ENCODE data around the gene NPAS2. TPM values are rescaled to one million over a fixed set of nuclear protein-coding genes. Genes with fewer than 3 reads are reported as not detected.
A peak's percentile ranks its signal among the peaks of the same experiment; 100 is the strongest.

The NPAS2 gene
- total RNA-seq, 1 experiment from 2014 or later = 38.3 TPM

DNA sequence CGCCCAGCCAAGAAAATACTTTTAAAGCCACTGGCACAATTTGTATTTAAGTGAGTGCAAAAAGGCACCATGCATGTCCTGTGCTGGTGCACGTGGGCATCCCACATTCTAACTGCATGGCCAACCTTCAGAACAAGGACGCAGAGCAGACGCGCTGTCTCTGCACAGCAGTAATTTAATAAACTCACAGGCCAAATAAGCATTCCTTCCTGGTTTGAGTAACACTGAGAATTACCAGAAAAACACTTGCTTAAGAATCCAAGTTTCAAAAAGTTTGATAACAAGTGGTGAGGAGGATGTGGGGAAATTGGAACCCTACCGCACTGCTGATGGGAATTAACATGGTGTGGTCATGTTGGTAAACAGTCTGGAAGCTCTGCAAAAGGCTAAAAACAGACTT, 220.8 kb downstream of the NPAS2 start:
- H3K36me3 ChIP-seq (ENCODE audit: low read depth) = peaks cover 17% of the 10 kb centered on the region; the same call in 1 of the 2 replicates
- intact Hi-C loops (cut with micrococcal nuclease; ENCODE audit: unreplicated experiment) = no loop called here
- no TSS peak for BruUV-seq (replicated peaks)
- CTCF ChIA-PET = no interaction called here
- H3K4me1 ChIP-seq (replicated peaks; ENCODE audit: insufficient read depth) = no peaks in the 10 kb centered on the region
- DNase-seq = no peak
- POLR2A ChIA-PET (ENCODE audit: unreplicated experiment) = no interaction called here
- peaks cover 19% of the 10 kb centered on the region for H3F3A ChIP-seq (ENCODE audit: insufficient read depth, low read depth)
- H3K9me2 ChIP-seq (ENCODE audit: insufficient read depth) = no peaks in the 10 kb centered on the region
- no peaks in the 10 kb centered on the region for H4K20me1 ChIP-seq (ENCODE audit: insufficient read depth)
- TF ChIP-seq EZH2 (IDR thresholded peaks at IDR 0.05; ENCODE audit: low read depth) = no peak
- TF ChIP-seq CTCF (conservative IDR thresholded peaks at IDR 0.05) = no peak
- H3K4me3 ChIP-seq = no peak overlapping the region
- no peaks in the 10 kb centered on the region for H3K9me3 ChIP-seq (ENCODE audit: insufficient read depth, low read depth)
- no peak overlapping the region for H2AFZ ChIP-seq
- peaks cover 6% of the 10 kb centered on the region; the same call in 1 of the 2 replicates for H3K79me2 ChIP-seq (ENCODE audit: low read depth)
- no peaks in the 10 kb centered on the region for H3K27me3 ChIP-seq (ENCODE audit: insufficient read depth, low read depth)
- H3K4me2 ChIP-seq = no peak overlapping the region
- H3K27ac ChIP-seq = no peak overlapping the region

GRCh38 chr2:101041413-101041812, 221.5 kb downstream of the NPAS2 start:
- no peak for DNase-seq
- CTCF ChIA-PET = no interaction called here

DNA sequence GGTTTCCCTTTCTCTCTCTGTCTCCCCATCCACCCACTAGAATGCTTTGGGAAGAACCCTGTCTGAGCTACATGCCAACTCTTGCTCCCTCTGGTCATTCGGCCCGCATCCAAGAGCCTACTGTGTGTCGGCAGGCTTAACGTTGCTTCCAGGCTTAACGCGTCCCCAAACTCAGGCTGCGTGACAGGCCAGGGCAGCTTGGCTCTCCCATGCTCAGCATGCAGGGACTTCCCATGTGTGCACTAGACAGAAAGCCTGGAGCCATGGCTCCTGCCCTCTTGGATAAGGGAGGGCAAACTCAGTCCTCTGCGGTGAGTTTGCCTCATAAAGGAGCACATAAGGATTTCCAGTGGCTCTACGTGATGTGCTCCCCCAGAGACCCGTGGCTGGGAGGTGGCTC, 225.4 kb downstream of the NPAS2 start:
- CTCF ChIA-PET = interaction anchor here (0.6 kb wide), 2 partner anchors 78 to 164 kb away, joined by 3 read pairs; no protein-coding TSS in a partner anchor
- POLR2A ChIA-PET (ENCODE audit: unreplicated experiment) = interaction anchor here (0.6 kb wide), 1 partner anchor 43 kb away, joined by 3 read pairs; the partner anchor contains the start of gene RPL31
- no TSS peak for BruUV-seq (replicated peaks)

More at GRCh38 chr2:101041413-101041812, 221.5 kb downstream of the NPAS2 start:
- H3K4me2 ChIP-seq = no peak overlapping the region
- no peaks in the 10 kb centered on the region for H3K9me3 ChIP-seq (ENCODE audit: insufficient read depth, low read depth)
- H3K27me3 ChIP-seq (ENCODE audit: insufficient read depth, low read depth) = no peaks in the 10 kb centered on the region
- intact Hi-C loops (cut with micrococcal nuclease; ENCODE audit: unreplicated experiment) = no loop called here
- TF ChIP-seq EZH2 (IDR thresholded peaks at IDR 0.05; ENCODE audit: low read depth) (no peak), CTCF (conservative IDR thresholded peaks at IDR 0.05) (no peak)
- POLR2A ChIA-PET (ENCODE audit: unreplicated experiment) = no interaction called here
- peak overlapping the region; percentile 17; the same call in 1 of the 2 replicates for H3K27ac ChIP-seq
- peaks cover 19% of the 10 kb centered on the region for H3F3A ChIP-seq (ENCODE audit: insufficient read depth, low read depth)
- BruUV-seq (replicated peaks) = no TSS peak
- no peak overlapping the region for H3K4me3 ChIP-seq
- H4K20me1 ChIP-seq (ENCODE audit: insufficient read depth) = no peaks in the 10 kb centered on the region
- H3K36me3 ChIP-seq (ENCODE audit: low read depth) = 0 out of 2 replicates have a peak, but pooled peaks cover 10% of the 10 kb centered on the region
- no peak overlapping the region for H2AFZ ChIP-seq
- peaks cover 11% of the 10 kb centered on the region for H3K79me2 ChIP-seq (ENCODE audit: low read depth)
- H3K9me2 ChIP-seq (ENCODE audit: insufficient read depth) = no peaks in the 10 kb centered on the region
- no peaks in the 10 kb centered on the region for H3K4me1 ChIP-seq (replicated peaks; ENCODE audit: insufficient read depth)

More for the DNA sequence above, 225.4 kb downstream of the NPAS2 start:
- no peaks in the 10 kb centered on the region for H3K27me3 ChIP-seq (ENCODE audit: insufficient read depth, low read depth)
- H3F3A ChIP-seq (ENCODE audit: insufficient read depth, low read depth) = peaks cover 25% of the 10 kb centered on the region; the same call in 1 of the 2 replicates
- no peak overlapping the region for H2AFZ ChIP-seq
- no peaks in the 10 kb centered on the region for H3K9me3 ChIP-seq (ENCODE audit: insufficient read depth, low read depth)
- no peak overlapping the region for H3K4me2 ChIP-seq
- intact Hi-C loops (cut with micrococcal nuclease; ENCODE audit: unreplicated experiment) = no loop called here
- H3K4me1 ChIP-seq (replicated peaks; ENCODE audit: insufficient read depth) = peaks cover 10% of the 10 kb centered on the region
- no peak for TF ChIP-seq EZH2 (IDR thresholded peaks at IDR 0.05; ENCODE audit: low read depth)
- H3K36me3 ChIP-seq (ENCODE audit: low read depth) = peaks cover 16% of the 10 kb centered on the region; the same call in 1 of the 2 replicates
- no peaks in the 10 kb centered on the region for H3K9me2 ChIP-seq (ENCODE audit: insufficient read depth)
- DNase-seq = no peak
- H3K4me3 ChIP-seq = no peak overlapping the region
- no peaks in the 10 kb centered on the region for H4K20me1 ChIP-seq (ENCODE audit: insufficient read depth)
- H3K79me2 ChIP-seq (ENCODE audit: low read depth) = peaks cover 14% of the 10 kb centered on the region
- H3K27ac ChIP-seq = no peak overlapping the region

Other genes starting within 250 kb of the NPAS2 start
- 1,090 and 1,251 TPM in 2 replicates for gene RPL31, start 182.2 kb downstream of the NPAS2 start, total RNA-seq (2021)

Data from PC-9 (cell line).